Measurements from ENCODE around the gene ADAMTS19.

ADAMTS19 gene

GRCh38 chr5:129748913-129749880 lies 289.1 kb downstream of the ADAMTS19 start:
- intact Hi-C loops (cut with DNase I; ENCODE audit: low total_unique reads): no loop called here
- no peak for DNase-seq

GRCh38 chr5:129760636-129761325 lies 300.7 kb downstream of the ADAMTS19 start:
- intact Hi-C loops (cut with DNase I; ENCODE audit: low total_unique reads): no loop called here
- no peak overlapping the region for H3K4me3 ChIP-seq
- H3K9me3 ChIP-seq: no peaks in the 10 kb centered on the region
- no peaks in the 10 kb centered on the region for H3K36me3 ChIP-seq
- no peaks in the 10 kb centered on the region for H3K27me3 ChIP-seq
- no peak for TF ChIP-seq CTCF (IDR thresholded peaks at IDR 0.05)
- no peak overlapping the region for H3K27ac ChIP-seq
- H3K4me1 ChIP-seq: no peaks in the 10 kb centered on the region
- DNase-seq: no peak

More at GRCh38 chr5:129748913-129749880, 289.1 kb downstream of the ADAMTS19 start:
- Histone ChIP-seq H3K4me3 (no peak overlapping the region), H3K27me3 (no peaks in the 10 kb centered on the region), H3K9me3 (no peaks in the 10 kb centered on the region), H3K27ac (no peak overlapping the region), H3K36me3 (no peaks in the 10 kb centered on the region), H3K4me1 (no peaks in the 10 kb centered on the region)
- no peak for TF ChIP-seq CTCF (IDR thresholded peaks at IDR 0.05)

- no peaks in the 10 kb centered on the region for H3K36me3 ChIP-seq
- no peaks in the 10 kb centered on the region for H3K4me1 ChIP-seq
- no peaks in the 10 kb centered on the region for H3K27me3 ChIP-seq
- no peak for DNase-seq
- no peak for TF ChIP-seq CTCF (IDR thresholded peaks at IDR 0.05)
- H3K4me3 ChIP-seq: no peak overlapping the region
- no peaks in the 10 kb centered on the region for H3K9me3 ChIP-seq
- H3K27ac ChIP-seq: no peak overlapping the region
- intact Hi-C loops (cut with DNase I; ENCODE audit: low total_unique reads): no loop called here
Measured at GRCh38 chr5:129763651-129764050, 303.6 kb downstream of the ADAMTS19 start.

- intact Hi-C loops (cut with DNase I; ENCODE audit: low total_unique reads): loop anchor here (5.0 kb wide), 1 partner anchor 859 kb away; no protein-coding TSS in a partner anchor
- no peak for DNase-seq
Measured at GRCh38 chr5:129766798-129767197, 306.7 kb downstream of the ADAMTS19 start.

More at GRCh38 chr5:129766798-129767197, 306.7 kb downstream of the ADAMTS19 start:
- H3K36me3 ChIP-seq: no peaks in the 10 kb centered on the region
- no peaks in the 10 kb centered on the region for H3K9me3 ChIP-seq
- TF ChIP-seq CTCF (IDR thresholded peaks at IDR 0.05): no peak
- H3K27me3 ChIP-seq: no peaks in the 10 kb centered on the region
- H3K4me3 ChIP-seq: no peak overlapping the region
- no peak overlapping the region for H3K27ac ChIP-seq
- H3K4me1 ChIP-seq: peaks cover 0 to 4% (median 0%) of the 10 kb centered on the region in 4 donors

All from tibial artery (tissue), 4 donors.